Smooth muscle cell (in vitro differentiated cells): ENCODE measurements around the gene SETD2. TPM values are rescaled to one million over a fixed set of nuclear protein-coding genes. Genes with fewer than 3 reads are reported as not detected.
"Not testable (repeated sequence)": the region's sequence is repeated elsewhere in the genome, so short reads cannot be mapped to it uniquely, and the experiment has no call there.

Source experiments
- DNase-seq: peaks from one replicate; lab custom pipeline; 2025; ENCODE audit not compliant: unreplicated experiment; lab: John Stamatoyannopoulos, UW
- H2AFZ ChIP-seq: fragments of 200-600 bp; sonication (generic); 2 replicates; pipeline ENCODE4 v1.6.0; 2016; ENCODE audit warnings: antibody characterized with exemption, low read depth, mild to moderate bottlenecking
- H3F3A ChIP-seq: fragments of 200-600 bp; sonication (generic); 2 replicates; pipeline ENCODE4 v1.6.0; 2017; ENCODE audit warnings: antibody characterized with exemption, low read depth
- H3K27ac ChIP-seq: fragments of 200-600 bp; sonication (generic); 2 replicates; pipeline ENCODE4 v1.5.1; 2016; ENCODE audit warnings: low read depth, mild to moderate bottlenecking
- H3K27me3 ChIP-seq: fragments of 200-600 bp; sonication (generic); 2 replicates; pipeline ENCODE4 v1.6.1; 2016; ENCODE audit warnings: low read depth, mild to moderate bottlenecking
- H3K36me3 ChIP-seq: fragments of 200-600 bp; sonication (generic); 2 replicates; pipeline ENCODE4 v1.5.1; 2016; ENCODE audit warnings: low read depth
- H3K4me1 ChIP-seq: fragments of 200-600 bp; sonication (generic); 2 replicates; pipeline ENCODE4 v1.5.1; 2016; ENCODE audit warnings: low read depth
- H3K4me2 ChIP-seq: fragments of 200-600 bp; sonication (generic); 2 replicates; pipeline ENCODE4 v1.6.0; 2016; ENCODE audit warnings: mild to moderate bottlenecking
- H3K4me3 ChIP-seq: fragments of 200-600 bp; sonication (generic); 2 replicates; pipeline ENCODE4 v1.5.1; 2016; ENCODE audit warnings: mild to moderate bottlenecking
- H3K79me2 ChIP-seq: fragments of 200-600 bp; sonication (generic); 2 replicates; pipeline ENCODE4 v1.6.0; 2016; ENCODE audit warnings: low read depth, mild to moderate bottlenecking
- H3K9ac ChIP-seq: fragments of 200-600 bp; sonication (generic); 2 replicates; pipeline ENCODE4 v1.6.0; 2016; ENCODE audit warnings: low read depth
- H3K9me3 ChIP-seq: fragments of 200-600 bp; sonication (generic); replicated peaks from 2 replicates; pipeline ENCODE4 v1.5.1; 2016; ENCODE audit warnings: low read depth
- H4K20me1 ChIP-seq: fragments of 200-600 bp; sonication (generic); 2 replicates; pipeline ENCODE4 v1.6.0; 2016; ENCODE audit warnings: low read depth
- WGBS: methylation state at CpG from one replicate; pipeline ENCODE4 v1.1.7; 2016; ENCODE audit warnings: low lambda C conversion rate; 5-methylcytosine and 5-hydroxymethylcytosine counted together
- polyA plus RNA-seq: library from polyadenylated mRNA; unstranded; fragments of >200 nt; fragmentation: Nextera tagmentation; extraction: Ambion mirVana; gene quantifications from 2 replicates; pipeline ENCODE4 v1.2.1, GENCODE V29; 2016
- total RNA-seq: library from RNA; depleted of rRNA; stranded (reverse); fragments of >200 nt; gene quantifications from 2 replicates; pipeline ENCODE4 v1.2.3, GENCODE V29; 2014
- TF ChIP-seq, protein P1 (sequence below): fragments of 200-600 bp; sonication (generic); IDR thresholded peaks from 2 replicates; pipeline ENCODE4 v1.5.1; 2017; ENCODE audit warnings: borderline replicate concordance, mild to moderate bottlenecking, antibody characterized with exemption; ENCODE audit not compliant: insufficient read depth, poor library complexity, severe bottlenecking

SETD2 gene
- total and polyA plus RNA-seq, 2 experiments from 2014 or later = 8.3 to 28.4 TPM

DNA sequence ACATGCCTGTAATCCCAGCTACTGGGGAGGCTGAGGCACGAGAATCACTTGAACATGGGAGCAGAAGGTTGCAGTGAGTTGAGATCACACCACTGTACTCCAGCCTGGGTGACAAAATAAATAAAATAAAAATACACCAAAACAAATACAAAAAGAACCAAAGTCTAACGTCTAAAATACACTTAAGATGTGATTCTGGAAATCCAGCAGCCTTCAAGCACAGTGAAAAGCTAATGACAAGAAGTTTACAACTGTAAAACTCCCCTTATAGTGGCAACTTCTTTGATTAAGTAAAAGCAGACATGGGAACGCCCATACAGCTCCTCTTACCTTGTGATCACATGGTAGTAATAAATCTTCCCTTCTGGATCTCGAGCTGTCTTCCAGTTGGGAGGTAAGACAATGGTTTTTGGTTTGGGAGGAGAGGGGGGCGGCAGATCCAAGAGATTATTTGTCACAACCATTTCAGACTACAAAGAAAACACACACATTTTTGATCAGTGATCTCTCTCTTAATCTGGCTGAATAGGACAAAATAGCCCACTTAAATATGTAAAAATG lies 121.6 kb downstream of the SETD2 start:
- no peak for DNase-seq
- TF ChIP-seq, protein P1, sequence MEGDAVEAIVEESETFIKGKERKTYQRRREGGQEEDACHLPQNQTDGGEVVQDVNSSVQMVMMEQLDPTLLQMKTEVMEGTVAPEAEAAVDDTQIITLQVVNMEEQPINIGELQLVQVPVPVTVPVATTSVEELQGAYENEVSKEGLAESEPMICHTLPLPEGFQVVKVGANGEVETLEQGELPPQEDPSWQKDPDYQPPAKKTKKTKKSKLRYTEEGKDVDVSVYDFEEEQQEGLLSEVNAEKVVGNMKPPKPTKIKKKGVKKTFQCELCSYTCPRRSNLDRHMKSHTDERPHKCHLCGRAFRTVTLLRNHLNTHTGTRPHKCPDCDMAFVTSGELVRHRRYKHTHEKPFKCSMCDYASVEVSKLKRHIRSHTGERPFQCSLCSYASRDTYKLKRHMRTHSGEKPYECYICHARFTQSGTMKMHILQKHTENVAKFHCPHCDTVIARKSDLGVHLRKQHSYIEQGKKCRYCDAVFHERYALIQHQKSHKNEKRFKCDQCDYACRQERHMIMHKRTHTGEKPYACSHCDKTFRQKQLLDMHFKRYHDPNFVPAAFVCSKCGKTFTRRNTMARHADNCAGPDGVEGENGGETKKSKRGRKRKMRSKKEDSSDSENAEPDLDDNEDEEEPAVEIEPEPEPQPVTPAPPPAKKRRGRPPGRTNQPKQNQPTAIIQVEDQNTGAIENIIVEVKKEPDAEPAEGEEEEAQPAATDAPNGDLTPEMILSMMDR = no peak
- 83% methylated on average over 5 of the region's 5 CpGs for WGBS
- H3K36me3 ChIP-seq = peaks cover 33% of the 10 kb centered on the region
- no peak overlapping the region for H3K9ac ChIP-seq
- H2AFZ ChIP-seq = no peak overlapping the region
- H3K27me3 ChIP-seq = no peaks in the 10 kb centered on the region
- no peaks in the 10 kb centered on the region for H3K9me3 ChIP-seq
- H3K4me3 ChIP-seq = no peak overlapping the region
- peaks cover 33% of the 10 kb centered on the region for H4K20me1 ChIP-seq
- no peaks in the 10 kb centered on the region for H3K79me2 ChIP-seq
- H3K27ac ChIP-seq = no peak overlapping the region
- H3K4me1 ChIP-seq = no peaks in the 10 kb centered on the region
- H3K4me2 ChIP-seq = no peak overlapping the region
- H3F3A ChIP-seq = no peaks in the 10 kb centered on the region

GRCh38 chr3:47041114-47041513 lies 122.8 kb downstream of the SETD2 start:
- Histone ChIP-seq H3K36me3 (peaks cover 33% of the 10 kb centered on the region), H3K4me2 (no peak overlapping the region), H3K9ac (no peak overlapping the region), H3K27ac (no peak overlapping the region), H3K4me3 (no peak overlapping the region), H3K9me3 (no peaks in the 10 kb centered on the region), H3F3A (no peaks in the 10 kb centered on the region), H4K20me1 (peaks cover 29% of the 10 kb centered on the region), H3K27me3 (no peaks in the 10 kb centered on the region), H2AFZ (no peak overlapping the region), H3K4me1 (no peaks in the 10 kb centered on the region), H3K79me2 (no peaks in the 10 kb centered on the region)
- TF ChIP-seq, protein P1 = no peak
- WGBS = 100% methylated on average over 3 of the region's 3 CpGs
- no peak for DNase-seq

- H2AFZ ChIP-seq, DNase-seq, H3K9ac ChIP-seq, H3F3A ChIP-seq, H3K9me3 ChIP-seq, H3K79me2 ChIP-seq, H3K27me3 ChIP-seq, H3K4me1 ChIP-seq, H3K27ac ChIP-seq, H3K4me3 ChIP-seq, H3K4me2 ChIP-seq: not testable (repeated sequence)
- Histone ChIP-seq H3K36me3 (peaks cover 36% of the 10 kb centered on the region), H4K20me1 (peaks cover 32% of the 10 kb centered on the region)
- 100% methylated on average over 5 of the region's 6 CpGs for WGBS
Observed at GRCh38 chr3:47037302-47037701, 126.6 kb downstream of the SETD2 start.

DNA sequence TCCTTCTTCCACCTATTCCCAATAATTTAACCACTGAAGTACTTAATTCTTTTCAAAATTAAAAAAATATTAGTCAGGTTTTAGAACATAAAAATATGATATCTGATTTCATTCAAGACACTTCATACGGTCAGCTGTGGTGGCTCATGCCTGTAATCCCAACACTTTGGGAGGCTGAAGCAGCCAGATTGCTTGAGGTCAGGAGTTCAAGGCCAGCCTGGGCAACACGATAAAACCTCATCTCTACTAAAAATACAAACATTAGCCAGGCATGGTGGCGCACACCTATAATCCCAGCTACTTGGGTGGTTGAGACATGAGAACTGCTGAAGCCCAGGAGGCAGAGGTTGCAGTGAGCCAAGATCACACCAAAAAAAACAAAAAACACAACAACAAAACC lies 127.8 kb downstream of the SETD2 start:
- peaks cover 41% of the 10 kb centered on the region for H4K20me1 ChIP-seq
- H3K4me2 ChIP-seq = no peak overlapping the region
- no peaks in the 10 kb centered on the region for H3F3A ChIP-seq
- no peaks in the 10 kb centered on the region for H3K4me1 ChIP-seq
- H3K79me2 ChIP-seq = no peaks in the 10 kb centered on the region
- TF ChIP-seq, protein P1 = no peak
- H3K27me3 ChIP-seq = no peaks in the 10 kb centered on the region
- H2AFZ ChIP-seq = no peak overlapping the region
- H3K4me3 ChIP-seq = no peak overlapping the region
- no peaks in the 10 kb centered on the region for H3K9me3 ChIP-seq
- H3K27ac ChIP-seq = no peak overlapping the region
- WGBS = 69% methylated on average over 3 of the region's 3 CpGs
- no peak for DNase-seq
- H3K36me3 ChIP-seq = peaks cover 28% of the 10 kb centered on the region
- H3K9ac ChIP-seq = no peak overlapping the region
